ENCODE data around the gene DUSP7.

- no peak for TF ChIP-seq EZH2phosphoT487 (IDR thresholded peaks at IDR 0.05; ENCODE audit: borderline replicate concordance, low read length)
- TF ChIP-seq CTCF (IDR thresholded peaks at IDR 0.05; ENCODE audit: low read depth, low read length, poor library complexity, severe bottlenecking) = no peak
These were observed 12.8 kb upstream of the DUSP7 start for GRCh38 chr3:52069135-52069534.
